Measurements from ENCODE around the gene ADAMTS3.

- TF ChIP-seq SP1 (CRISPR knock-in tag; conservative IDR thresholded peaks at IDR 0.05) (no peak), NFYB (CRISPR knock-in tag; conservative IDR thresholded peaks at IDR 0.05; ENCODE audit: low read depth) (no peak), PREB (CRISPR knock-in tag; IDR thresholded peaks at IDR 0.05; ENCODE audit: borderline replicate concordance) (no peak), CTCF (IDR thresholded peaks at IDR 0.05) (no peak), NR1H2 (CRISPR knock-in tag; IDR thresholded peaks at IDR 0.05) (no peak), USF2 (CRISPR knock-in tag; IDR thresholded peaks at IDR 0.05) (no peak), ZNF138 (CRISPR knock-in tag; conservative IDR thresholded peaks at IDR 0.05) (no peak), AFF4 (CRISPR knock-in tag; IDR thresholded peaks at IDR 0.05; ENCODE audit: borderline replicate concordance) (no peak), ZNF423 (CRISPR knock-in tag; IDR thresholded peaks at IDR 0.05) (no peak), NR2C2 (CRISPR knock-in tag; IDR thresholded peaks at IDR 0.05) (no peak), TEAD4 (CRISPR knock-in tag; IDR thresholded peaks at IDR 0.05) (no peak), ATF1 (CRISPR knock-in tag; IDR thresholded peaks at IDR 0.05) (no peak), HMGXB4 (CRISPR knock-in tag; IDR thresholded peaks at IDR 0.05) (no peak)
These were observed 61.9 kb downstream of the ADAMTS3 start for GRCh38 chr4:72507167-72507566.
